Measurements from ENCODE around the gene WDR5.

Gene WDR5

GRCh38 chr9:134178394-134178767 lies 42.5 kb downstream of the WDR5 start:
- TF ChIP-seq CTCF (IDR thresholded peaks at IDR 0.05; ENCODE audit: low read length, missing control alignments) = no peak
- no peak for DNase-seq (ENCODE audit: low read depth)
- no peak overlapping the region for H3K4me3 ChIP-seq (replicated peaks; ENCODE audit: low read depth, low read length)

- no peak for TF ChIP-seq CTCF (IDR thresholded peaks at IDR 0.05; ENCODE audit: low read length, missing control alignments)
- no peak overlapping the region for H3K4me3 ChIP-seq (replicated peaks; ENCODE audit: low read depth, low read length)
- peak; percentile 20 for DNase-seq (ENCODE audit: low read depth)
Measured at GRCh38 chr9:134178768-134179551, 43.1 kb downstream of the WDR5 start.

GRCh38 chr9:134179595-134179917 lies 43.7 kb downstream of the WDR5 start:
- TF ChIP-seq CTCF (IDR thresholded peaks at IDR 0.05; ENCODE audit: low read length, missing control alignments) = no peak
- no peak for DNase-seq (ENCODE audit: low read depth)
- H3K4me3 ChIP-seq (replicated peaks; ENCODE audit: low read depth, low read length) = no peak overlapping the region

GRCh38 chr9:134179918-134180785 lies 44.3 kb downstream of the WDR5 start:
- no peak overlapping the region for H3K4me3 ChIP-seq (replicated peaks; ENCODE audit: low read depth, low read length)
- no peak for DNase-seq (ENCODE audit: low read depth)
- TF ChIP-seq CTCF (IDR thresholded peaks at IDR 0.05; ENCODE audit: low read length, missing control alignments) = no peak

GRCh38 chr9:134180786-134181647 lies 45.1 kb downstream of the WDR5 start:
- no peak for TF ChIP-seq CTCF (IDR thresholded peaks at IDR 0.05; ENCODE audit: low read length, missing control alignments)
- no peak overlapping the region for H3K4me3 ChIP-seq (replicated peaks; ENCODE audit: low read depth, low read length)
- DNase-seq (ENCODE audit: low read depth) = no peak

GRCh38 chr9:134181648-134182034 lies 45.8 kb downstream of the WDR5 start:
- TF ChIP-seq CTCF (IDR thresholded peaks at IDR 0.05; ENCODE audit: low read length, missing control alignments) = no peak
- no peak overlapping the region for H3K4me3 ChIP-seq (replicated peaks; ENCODE audit: low read depth, low read length)
- DNase-seq (ENCODE audit: low read depth) = no peak
